Superior temporal gyrus (tissue), 1 donor: ENCODE data around the gene SPACA7.
"Not testable (repeated sequence)": the region's sequence is repeated elsewhere in the genome, so short reads cannot be mapped to it uniquely, and the experiment has no call there.

Experiments used
- DNase-seq: peaks from one replicate; pipeline ENCODE4 v3.0.0-alpha.2; 2016; ENCODE audit errors: extremely low spot score

The SPACA7 gene

GRCh38 chr13:112350300-112350699, 25.9 kb upstream of the SPACA7 start:
- DNase-seq = no peak

- DNase-seq = no peak
Observed at GRCh38 chr13:112351825-112352224, 24.3 kb upstream of the SPACA7 start.

GRCh38 chr13:112353856-112354255, 22.3 kb upstream of the SPACA7 start:
- no peak for DNase-seq

GRCh38 chr13:112354330-112355273, 21.6 kb upstream of the SPACA7 start:
- DNase-seq = no peak

- DNase-seq = no peak
Observed at GRCh38 chr13:112355274-112355838, 20.8 kb upstream of the SPACA7 start.

DNA sequence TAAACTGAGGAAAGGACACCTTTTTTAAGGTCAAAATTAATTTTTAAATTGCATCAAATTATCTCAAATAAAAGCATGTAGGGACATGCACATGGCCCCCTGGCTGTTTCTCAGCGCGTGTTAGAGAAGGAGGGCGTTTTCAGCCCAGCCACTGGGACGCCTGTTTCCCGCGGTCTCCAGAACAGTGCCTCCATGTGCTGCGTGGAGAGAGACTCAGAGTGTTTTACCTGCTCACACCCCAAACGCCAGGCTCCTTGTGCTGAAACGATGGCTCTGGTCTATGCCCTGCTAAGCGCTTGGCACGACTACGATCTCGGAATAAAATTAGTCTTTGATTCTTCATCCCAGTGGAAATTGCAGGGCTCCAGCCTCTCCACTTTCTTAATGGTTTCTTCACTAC, 20.0 kb upstream of the SPACA7 start:
- DNase-seq = no peak

DNA sequence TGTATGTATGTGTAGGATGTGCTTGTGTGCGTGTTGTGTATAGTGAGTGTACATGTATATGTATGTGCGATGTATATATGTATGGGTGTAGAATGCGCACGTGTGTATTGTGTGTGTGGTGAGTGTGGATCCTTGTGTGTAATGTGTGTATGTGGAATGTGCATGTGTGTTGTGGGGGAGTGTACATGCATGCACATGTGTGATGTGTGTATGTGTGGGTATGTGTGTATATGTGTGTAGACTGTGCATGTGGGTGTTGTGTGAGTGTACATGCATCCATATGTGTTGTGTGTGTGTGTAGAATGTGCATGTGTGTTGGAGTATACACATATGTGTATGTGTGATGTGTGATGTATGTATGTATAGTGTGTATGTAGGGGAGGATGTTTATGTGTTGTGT, 18.0 kb upstream of the SPACA7 start:
- no peak for DNase-seq

DNA sequence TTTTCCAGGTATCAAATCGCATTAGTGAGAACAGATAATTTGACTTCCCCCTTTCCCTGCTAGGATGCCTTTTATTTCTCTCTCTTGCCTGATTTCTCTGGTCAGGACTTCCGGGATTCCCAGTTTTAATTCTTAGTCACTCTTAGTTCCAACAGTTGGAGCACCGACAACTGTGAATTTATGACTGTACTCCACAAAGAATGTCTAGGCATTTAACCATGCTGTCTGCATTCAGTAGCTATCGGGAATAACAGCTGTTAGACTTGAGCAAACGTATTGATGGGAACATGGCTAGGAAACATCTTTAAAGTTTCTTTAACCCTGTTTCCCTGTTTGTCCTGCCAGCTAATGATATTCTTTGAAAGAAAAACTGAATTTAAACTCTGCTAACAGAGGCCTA, 14.1 kb upstream of the SPACA7 start:
- DNase-seq = no peak

GRCh38 chr13:112363867-112364528, 12.2 kb upstream of the SPACA7 start:
- DNase-seq = no peak

- no peak for DNase-seq
Observed at GRCh38 chr13:112366907-112367646, 9.1 kb upstream of the SPACA7 start.

GRCh38 chr13:112368883-112369282, 7.3 kb upstream of the SPACA7 start:
- DNase-seq = no peak

DNA sequence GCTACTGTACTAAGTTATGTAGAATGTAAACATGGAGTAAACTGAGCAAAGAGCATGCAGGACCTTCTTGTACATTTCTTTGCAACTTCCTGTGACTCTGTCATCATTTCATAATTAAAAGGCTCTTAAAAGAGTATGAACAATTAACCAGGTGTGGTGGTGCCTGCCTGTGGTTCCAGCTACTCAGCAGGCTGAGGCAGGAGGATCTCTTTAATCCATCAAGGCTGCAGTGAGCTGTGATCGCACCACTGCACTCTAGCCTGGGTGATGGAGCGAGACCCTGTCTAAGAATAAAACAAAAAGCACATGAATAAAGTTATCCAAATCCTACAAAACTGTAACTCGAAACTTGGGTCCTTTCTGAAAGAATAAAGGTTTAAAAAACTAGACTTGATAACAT, 5.8 kb upstream of the SPACA7 start:
- no peak for DNase-seq

DNA sequence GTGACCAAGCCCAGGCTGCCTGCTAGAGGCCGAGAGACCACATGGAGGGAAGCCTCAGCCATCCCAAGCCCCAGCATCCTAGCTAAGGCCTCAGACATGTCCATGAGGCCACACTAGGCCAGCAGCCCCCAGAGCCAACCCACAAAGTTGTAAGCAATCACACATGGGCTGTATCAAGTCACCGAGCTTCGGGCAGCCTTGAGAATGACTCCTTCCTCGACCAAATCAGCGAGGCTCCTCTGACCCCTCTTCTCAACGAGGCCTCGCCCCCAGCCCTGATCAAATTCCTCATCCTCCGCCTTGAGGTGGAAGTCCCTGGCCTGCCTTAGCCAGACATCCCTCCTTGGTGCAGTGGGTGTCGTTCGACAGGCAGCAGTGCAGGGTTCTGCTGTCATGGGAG, 1.9 kb upstream of the SPACA7 start:
- no peak for DNase-seq

DNA sequence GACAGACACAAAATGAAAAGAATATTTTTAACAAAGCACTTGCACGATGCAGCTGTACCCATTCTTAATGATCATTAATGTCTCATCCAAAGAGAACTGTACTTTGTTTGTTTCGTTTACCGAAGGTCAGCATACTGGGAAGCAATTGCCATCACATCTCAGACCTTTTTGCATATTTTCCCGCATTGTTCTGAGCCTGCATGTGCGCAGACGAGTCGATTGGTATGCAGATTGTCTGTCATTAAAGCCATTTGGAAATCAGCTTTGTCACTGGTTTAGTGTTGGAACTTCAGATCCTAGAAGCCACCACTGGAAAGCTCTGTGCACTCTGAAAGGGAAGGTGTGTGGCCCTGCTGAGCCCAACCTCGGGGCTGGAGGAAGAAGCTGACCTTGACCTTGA, 15.6 kb downstream of the SPACA7 start:
- DNase-seq = no peak

GRCh38 chr13:112392719-112393118, 16.6 kb downstream of the SPACA7 start:
- DNase-seq = no peak

DNA sequence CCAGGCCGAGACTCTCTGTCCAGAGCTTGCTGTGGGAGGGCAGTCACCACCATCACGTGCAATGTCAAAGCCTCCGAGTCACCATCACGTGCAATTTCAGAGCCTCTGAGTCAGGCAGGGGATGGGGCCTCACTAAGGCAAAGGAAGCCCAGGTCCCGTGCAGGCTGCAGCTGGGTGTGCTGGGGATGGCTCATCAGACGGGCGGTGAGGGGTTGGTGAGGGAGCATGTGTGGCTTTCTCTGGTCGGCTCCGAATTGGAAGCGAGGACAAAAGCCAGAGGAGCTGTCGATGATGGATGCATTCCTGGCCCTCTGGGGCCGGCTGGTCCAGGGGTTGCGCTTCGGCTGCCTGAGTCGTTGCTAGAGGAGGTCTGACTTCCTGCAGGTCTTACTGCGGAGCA, 18.9 kb downstream of the SPACA7 start:
- not testable (repeated sequence) for DNase-seq

DNA sequence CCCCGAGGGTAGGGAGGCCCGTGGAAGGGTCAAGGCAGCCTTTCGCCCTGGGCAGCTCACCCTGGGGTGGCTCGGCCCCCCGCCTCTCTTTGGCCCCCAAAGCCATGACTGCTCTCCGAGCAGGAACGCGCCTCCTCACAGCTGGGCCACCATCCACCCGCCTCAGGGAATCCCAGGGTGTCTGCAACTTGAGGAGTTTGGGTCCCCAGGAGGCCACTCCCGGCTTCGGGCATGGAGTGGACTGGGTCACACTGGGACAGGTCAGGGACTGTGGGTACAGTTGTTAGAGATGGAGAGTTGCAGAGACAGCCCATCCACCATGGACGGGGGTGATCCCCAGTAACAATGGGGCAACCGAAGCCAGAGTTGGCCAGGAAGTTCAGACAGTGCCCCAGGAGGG, 19.8 kb downstream of the SPACA7 start:
- DNase-seq = not testable (repeated sequence)

- DNase-seq = no peak
Observed at GRCh38 chr13:112397108-112397507, 21.0 kb downstream of the SPACA7 start.

GRCh38 chr13:112398347-112398746, 22.2 kb downstream of the SPACA7 start:
- not testable (repeated sequence) for DNase-seq

DNA sequence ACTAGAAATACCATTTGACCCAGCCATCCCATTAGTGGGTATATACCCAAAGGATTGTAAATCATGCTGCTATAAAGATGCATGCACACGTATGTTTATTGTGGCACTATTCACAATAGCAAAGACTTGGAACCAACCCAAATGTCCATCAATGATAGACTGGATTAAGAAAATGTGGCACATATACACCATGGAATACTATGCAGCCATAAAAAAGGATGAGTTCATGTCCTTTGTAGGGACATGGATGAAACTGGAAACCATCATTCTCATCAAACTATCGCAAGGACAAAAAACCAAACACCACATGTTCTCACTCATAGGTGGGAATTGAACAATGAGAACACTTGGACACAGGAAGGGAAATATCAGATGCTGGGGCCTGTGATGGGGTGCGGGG, 33.7 kb downstream of the SPACA7 start:
- not testable (repeated sequence) for DNase-seq

DNA sequence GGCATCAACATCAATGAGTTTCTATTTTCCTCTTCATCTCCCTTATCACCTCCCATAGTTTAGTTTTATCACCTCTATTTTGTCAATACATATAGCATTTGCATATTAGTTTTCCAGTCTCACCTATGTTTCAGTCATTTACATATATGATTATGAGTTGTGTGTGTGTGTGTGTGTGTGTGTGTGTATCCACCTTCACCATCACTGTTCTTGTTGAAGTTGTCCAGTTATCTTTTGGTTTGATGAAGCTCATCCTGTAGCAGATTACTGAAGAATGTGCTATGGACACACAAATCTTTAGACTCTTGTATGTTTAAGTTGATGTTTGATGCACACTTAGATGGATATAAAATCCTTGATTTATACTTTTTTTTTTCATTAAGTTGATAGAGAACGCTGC, 40.5 kb downstream of the SPACA7 start:
- no peak for DNase-seq

DNA sequence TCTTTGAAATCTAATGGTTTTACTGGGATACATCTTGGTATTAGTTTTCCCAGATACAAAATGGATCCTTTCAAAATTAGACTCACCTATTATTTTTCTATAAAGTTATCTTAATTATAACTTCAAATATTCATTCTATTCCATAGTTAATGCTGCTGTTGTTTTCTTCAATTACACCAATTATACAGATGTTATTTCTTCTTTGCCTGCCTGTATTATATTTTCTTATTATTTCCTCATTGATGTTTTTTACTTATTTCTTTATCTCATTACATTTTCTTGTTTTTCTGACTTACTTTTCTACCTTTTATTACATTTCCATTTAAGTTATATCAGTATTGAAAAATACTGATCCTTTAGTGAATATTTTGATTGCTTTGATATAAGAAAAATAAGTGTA, 40.9 kb downstream of the SPACA7 start:
- DNase-seq = no peak
